OCI-LY1 (cell line): ENCODE measurements around the gene TSC22D1.

Experiments used
- EZH2 ChIP-seq: fragments of 200-600 bp; sonication (generic), shearing (Covaris generic); IDR thresholded peaks from 2 replicates; pipeline ENCODE4 v1.8.0; 2017; ENCODE audit warnings: borderline replicate concordance, mixed run types, mild to moderate bottlenecking, antibody characterized with exemption, low read length, moderate library complexity, mixed read lengths
- TF ChIP-seq, protein P1 (sequence below): fragments of 200-600 bp; sonication (generic), shearing (Covaris generic); IDR thresholded peaks from 2 replicates; pipeline ENCODE4 v1.5.1; 2017; ENCODE audit warnings: mild to moderate bottlenecking, antibody characterized with exemption, low read length, moderate library complexity, mixed read lengths

DNA sequence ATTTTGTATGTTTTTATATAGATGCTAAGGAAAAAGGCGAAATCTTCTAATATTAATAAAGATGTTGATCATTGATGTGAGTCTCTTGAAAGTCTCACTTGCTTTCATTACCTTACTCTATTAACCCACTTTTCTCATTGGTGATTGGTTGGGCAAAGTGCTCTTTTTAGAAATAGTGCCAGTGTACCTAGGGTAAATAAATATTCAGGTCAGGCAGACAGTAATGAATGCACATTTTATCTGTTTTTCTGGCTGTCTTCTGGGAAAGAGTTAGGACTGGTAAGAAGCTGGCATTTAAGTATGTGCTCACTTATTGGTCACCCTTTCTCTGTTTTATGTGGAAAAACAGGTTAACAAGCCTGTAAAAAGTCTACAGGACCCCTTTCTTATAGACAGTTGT, 191.4 kb downstream of the TSC22D1 start:
- TF ChIP-seq, protein P1, sequence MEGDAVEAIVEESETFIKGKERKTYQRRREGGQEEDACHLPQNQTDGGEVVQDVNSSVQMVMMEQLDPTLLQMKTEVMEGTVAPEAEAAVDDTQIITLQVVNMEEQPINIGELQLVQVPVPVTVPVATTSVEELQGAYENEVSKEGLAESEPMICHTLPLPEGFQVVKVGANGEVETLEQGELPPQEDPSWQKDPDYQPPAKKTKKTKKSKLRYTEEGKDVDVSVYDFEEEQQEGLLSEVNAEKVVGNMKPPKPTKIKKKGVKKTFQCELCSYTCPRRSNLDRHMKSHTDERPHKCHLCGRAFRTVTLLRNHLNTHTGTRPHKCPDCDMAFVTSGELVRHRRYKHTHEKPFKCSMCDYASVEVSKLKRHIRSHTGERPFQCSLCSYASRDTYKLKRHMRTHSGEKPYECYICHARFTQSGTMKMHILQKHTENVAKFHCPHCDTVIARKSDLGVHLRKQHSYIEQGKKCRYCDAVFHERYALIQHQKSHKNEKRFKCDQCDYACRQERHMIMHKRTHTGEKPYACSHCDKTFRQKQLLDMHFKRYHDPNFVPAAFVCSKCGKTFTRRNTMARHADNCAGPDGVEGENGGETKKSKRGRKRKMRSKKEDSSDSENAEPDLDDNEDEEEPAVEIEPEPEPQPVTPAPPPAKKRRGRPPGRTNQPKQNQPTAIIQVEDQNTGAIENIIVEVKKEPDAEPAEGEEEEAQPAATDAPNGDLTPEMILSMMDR = no peak
- no peak for TF ChIP-seq EZH2
